H1 (cell line): ENCODE data around the gene RERE.

Experiments used
- ASH2L ChIP-seq: fragments of 200-600, 300-600 bp; sonication (generic); IDR thresholded peaks from one replicate; pipeline ENCODE4 v1.7.1; 2017; ENCODE audit warnings: low read length
- CHD1 ChIP-seq: IDR thresholded peaks from 2 replicates; pipeline ENCODE4 v1.6.1; 2012; ENCODE audit warnings: low read depth, low read length, improper control_type of control experiment
- EP300 ChIP-seq, 2 experiments: IDR thresholded peaks; 1 replicate in 1 of 2; 2 replicates in 1 of 2; pipeline ENCODE4 v1.6.1; 2011 to 2012; ENCODE audit warnings: low read depth in 2 of 2, low read length in 2 of 2, mild to moderate bottlenecking in 2 of 2, borderline replicate concordance in 1 of 2, inconsistent platforms in 1 of 2, moderate library complexity in 1 of 2
- HDAC2 ChIP-seq, 2 experiments: fragments of 300-600 bp in 1 of 2; sonication (generic) in 1 of 2; IDR thresholded peaks; 2 replicates each; pipeline ENCODE4 v1.6.1; 2011 to 2012; ENCODE audit warnings: low read depth in 2 of 2, low read length in 2 of 2, mild to moderate bottlenecking in 2 of 2, moderate library complexity in 2 of 2, borderline replicate concordance in 1 of 2, inconsistent platforms in 1 of 2
- JUND ChIP-seq: IDR thresholded peaks from 2 replicates; pipeline ENCODE4 v1.6.1; 2011; ENCODE audit warnings: mild to moderate bottlenecking, improper control_type of control experiment, low read length
- MAFK ChIP-seq: IDR thresholded peaks from 2 replicates; pipeline ENCODE4 v1.6.1; 2012; ENCODE audit warnings: low read depth, mild to moderate bottlenecking, improper control_type of control experiment, low read length
- POLR2A ChIP-seq, 2 experiments: IDR thresholded peaks; 1 replicate in 1 of 2; 2 replicates in 1 of 2; pipeline ENCODE4 v1.6.1; 2011; ENCODE audit warnings: low read depth in 2 of 2, low read length in 2 of 2, mild to moderate bottlenecking in 2 of 2; ENCODE audit errors: control extremely low read depth in 1 of 2
- RFX5 ChIP-seq: IDR thresholded peaks from 2 replicates; pipeline ENCODE4 v1.6.1; 2011; ENCODE audit warnings: low read depth, low read length, improper control_type of control experiment, borderline replicate concordance
- ZNF274 ChIP-seq: IDR thresholded peaks from 2 replicates; pipeline ENCODE4 v1.7.0; 2012; ENCODE audit warnings: low read length, borderline replicate concordance; ENCODE audit errors: extremely low read depth
- TF ChIP-seq, protein P1 (sequence below), 3 experiments: IDR thresholded peaks; 1 replicate in 2 of 3; 2 replicates in 1 of 3; pipeline versions ENCODE4 v1.5.1 to v1.6.1; 2011; ENCODE audit warnings: low read length in 3 of 3, mild to moderate bottlenecking in 3 of 3, inconsistent platforms in 2 of 3, low read depth in 1 of 3, moderate library complexity in 1 of 3; ENCODE audit not compliant: insufficient read depth in 1 of 3; ENCODE audit errors: control extremely low read depth in 1 of 3
- TF ChIP-seq, protein P2 (sequence below): IDR thresholded peaks from 2 replicates; pipeline ENCODE4 v1.6.1; 2012; ENCODE audit warnings: low read length, inconsistent platforms

DNA sequence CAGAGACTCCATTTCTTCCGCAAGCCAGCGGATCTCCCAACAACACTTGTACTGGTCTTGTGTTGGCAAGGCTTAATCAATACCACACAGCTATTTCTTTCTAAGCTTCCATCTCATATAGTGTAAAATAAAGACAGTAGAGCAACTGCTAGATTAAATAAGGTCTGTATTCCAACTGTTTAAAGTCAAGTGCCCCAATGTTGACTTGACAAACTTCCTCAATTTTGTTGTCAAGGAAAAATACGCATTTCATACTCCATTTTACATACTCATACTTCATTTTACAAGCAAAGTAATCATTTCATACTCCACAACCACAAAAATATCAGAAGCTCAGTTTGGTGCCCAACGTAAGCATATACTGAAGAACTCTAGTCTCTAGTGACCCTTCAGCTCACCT, 143.0 kb downstream of the RERE start:
- TF ChIP-seq, protein P1, sequence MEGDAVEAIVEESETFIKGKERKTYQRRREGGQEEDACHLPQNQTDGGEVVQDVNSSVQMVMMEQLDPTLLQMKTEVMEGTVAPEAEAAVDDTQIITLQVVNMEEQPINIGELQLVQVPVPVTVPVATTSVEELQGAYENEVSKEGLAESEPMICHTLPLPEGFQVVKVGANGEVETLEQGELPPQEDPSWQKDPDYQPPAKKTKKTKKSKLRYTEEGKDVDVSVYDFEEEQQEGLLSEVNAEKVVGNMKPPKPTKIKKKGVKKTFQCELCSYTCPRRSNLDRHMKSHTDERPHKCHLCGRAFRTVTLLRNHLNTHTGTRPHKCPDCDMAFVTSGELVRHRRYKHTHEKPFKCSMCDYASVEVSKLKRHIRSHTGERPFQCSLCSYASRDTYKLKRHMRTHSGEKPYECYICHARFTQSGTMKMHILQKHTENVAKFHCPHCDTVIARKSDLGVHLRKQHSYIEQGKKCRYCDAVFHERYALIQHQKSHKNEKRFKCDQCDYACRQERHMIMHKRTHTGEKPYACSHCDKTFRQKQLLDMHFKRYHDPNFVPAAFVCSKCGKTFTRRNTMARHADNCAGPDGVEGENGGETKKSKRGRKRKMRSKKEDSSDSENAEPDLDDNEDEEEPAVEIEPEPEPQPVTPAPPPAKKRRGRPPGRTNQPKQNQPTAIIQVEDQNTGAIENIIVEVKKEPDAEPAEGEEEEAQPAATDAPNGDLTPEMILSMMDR (IDR thresholded peaks at IDR 0.05; ENCODE audit: control extremely low read depth in 1 of 3, insufficient read depth in 1 of 3, low read depth in 1 of 3, low read length in 3 of 3), result no peak
- TF ChIP-seq HDAC2 (IDR thresholded peaks at IDR 0.05; ENCODE audit: borderline replicate concordance in 1 of 2, low read depth in 2 of 2, low read length in 2 of 2), result no peak
- TF ChIP-seq RFX5, result no peak
- TF ChIP-seq ZNF274, result no peak
- no peak for TF ChIP-seq POLR2A (IDR thresholded peaks at IDR 0.05; ENCODE audit: control extremely low read depth in 1 of 2, low read depth in 2 of 2, low read length in 2 of 2)
- TF ChIP-seq CHD1, result no peak
- TF ChIP-seq, protein P2, sequence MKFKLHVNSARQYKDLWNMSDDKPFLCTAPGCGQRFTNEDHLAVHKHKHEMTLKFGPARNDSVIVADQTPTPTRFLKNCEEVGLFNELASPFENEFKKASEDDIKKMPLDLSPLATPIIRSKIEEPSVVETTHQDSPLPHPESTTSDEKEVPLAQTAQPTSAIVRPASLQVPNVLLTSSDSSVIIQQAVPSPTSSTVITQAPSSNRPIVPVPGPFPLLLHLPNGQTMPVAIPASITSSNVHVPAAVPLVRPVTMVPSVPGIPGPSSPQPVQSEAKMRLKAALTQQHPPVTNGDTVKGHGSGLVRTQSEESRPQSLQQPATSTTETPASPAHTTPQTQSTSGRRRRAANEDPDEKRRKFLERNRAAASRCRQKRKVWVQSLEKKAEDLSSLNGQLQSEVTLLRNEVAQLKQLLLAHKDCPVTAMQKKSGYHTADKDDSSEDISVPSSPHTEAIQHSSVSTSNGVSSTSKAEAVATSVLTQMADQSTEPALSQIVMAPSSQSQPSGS, result no peak
- TF ChIP-seq MAFK, result no peak
- TF ChIP-seq EP300 (IDR thresholded peaks at IDR 0.05; ENCODE audit: borderline replicate concordance in 1 of 2, low read depth in 2 of 2, low read length in 2 of 2), result no peak
- no peak for TF ChIP-seq JUND
- TF ChIP-seq ASH2L, result no peak
